ENCODE measurements around the gene ACOD1. TPM values are rescaled to one million over a fixed set of nuclear protein-coding genes. Genes with fewer than 3 reads are reported as not detected.

ACOD1 gene
- total and polyA plus RNA-seq, 2 of the 13 experiments (the other 11 are each of a cell fraction or from before 2014, with no cell fraction given) = not detected

GRCh38 chr13:76936763-76937162, 11.5 kb upstream of the ACOD1 start:
- Histone ChIP-seq H3K36me3 (replicated peaks in 1 of 2; ENCODE audit: control insufficient read depth in 1 of 2, insufficient read depth in 2 of 2, low read length in 2 of 2) (no peaks in the 10 kb centered on the region), H3K4me3 (replicated peaks in 1 of 3; ENCODE audit: insufficient read depth in 1 of 3, low read depth in 2 of 3, low read length in 3 of 3) (no peak overlapping the region), H2AFZ (ENCODE audit: low read length) (no peak overlapping the region), H3K9me3 (ENCODE audit: low read length) (no peaks in the 10 kb centered on the region), H4K20me1 (ENCODE audit: insufficient read depth, low read length) (no peaks in the 10 kb centered on the region), H3K4me1 (ENCODE audit: insufficient read depth, low read length) (no peaks in the 10 kb centered on the region), H3K79me2 (ENCODE audit: insufficient read depth, low read length) (no peaks in the 10 kb centered on the region), H3K9ac (ENCODE audit: insufficient read depth, low read depth, low read length) (no peak overlapping the region), H3K4me2 (ENCODE audit: low read depth, low read length) (no peak overlapping the region), H3K27ac (ENCODE audit: extremely low read length, insufficient read depth, low read length) (no peak overlapping the region), H3K27me3 (ENCODE audit: control insufficient read depth in 1 of 2, insufficient read depth in 2 of 2, low read length in 2 of 2) (no peaks in the 10 kb centered on the region)
- CTCF ChIA-PET (ENCODE audit: low intra/inter-chr PET ratio, low total read pairs) = no interaction called here
- no TSS peak for BruUV-seq (replicated peaks)
- intact Hi-C loops (cut with micrococcal nuclease; ENCODE audit: unreplicated experiment) = no loop called here
- ATAC-seq = no peak
- DNase-seq (ENCODE audit: low spot score) = no peak
- TF ChIP-seq NR0B2 (CRISPR knock-in tag; IDR thresholded peaks at IDR 0.05) = no peak
- TF ChIP-seq NCOR1 (IDR thresholded peaks at IDR 0.05; ENCODE audit: borderline replicate concordance, low read length) = no peak
- TF ChIP-seq ATF5 (CRISPR knock-in tag; IDR thresholded peaks at IDR 0.05; ENCODE audit: low read depth) = no peak
- TF ChIP-seq HMG20A (CRISPR knock-in tag; IDR thresholded peaks at IDR 0.05; ENCODE audit: borderline replicate concordance) = no peak
- TF ChIP-seq IRF2 (CRISPR knock-in tag; IDR thresholded peaks at IDR 0.05) = no peak
- no peak for TF ChIP-seq ARID3A (IDR thresholded peaks at IDR 0.05; ENCODE audit: low read depth, low read length)
- no peak for TF ChIP-seq TRAFD1 (CRISPR knock-in tag; IDR thresholded peaks at IDR 0.05; ENCODE audit: borderline replicate concordance)
- no peak for TF ChIP-seq MAF1 (CRISPR knock-in tag; IDR thresholded peaks at IDR 0.05; ENCODE audit: borderline replicate concordance)
- TF ChIP-seq ZBTB34 (CRISPR knock-in tag; IDR thresholded peaks at IDR 0.05) = no peak
- TF ChIP-seq HDAC6 (IDR thresholded peaks at IDR 0.05; ENCODE audit: low read depth, low read length) = no peak
- TF ChIP-seq GLMP (CRISPR knock-in tag; IDR thresholded peaks at IDR 0.05; ENCODE audit: borderline replicate concordance) = no peak
- no peak for TF ChIP-seq ZNF672 (CRISPR knock-in tag; IDR thresholded peaks at IDR 0.05)
- TF ChIP-seq FOXA3 (CRISPR knock-in tag; IDR thresholded peaks at IDR 0.05) = no peak
- no peak for TF ChIP-seq GATA4 (IDR thresholded peaks at IDR 0.05; ENCODE audit: borderline replicate concordance, low read depth)
- no peak for TF ChIP-seq NFE2L2 (IDR thresholded peaks at IDR 0.05; ENCODE audit: low read length)
- no peak for TF ChIP-seq ZNF775 (CRISPR knock-in tag; IDR thresholded peaks at IDR 0.05; ENCODE audit: borderline replicate concordance)
- TF ChIP-seq NR3C1 (CRISPR knock-in tag; IDR thresholded peaks at IDR 0.05) = no peak
- TF ChIP-seq CBX2 (IDR thresholded peaks at IDR 0.05; ENCODE audit: low read depth, low read length) = no peak
- no peak for TF ChIP-seq CBX2 (CRISPR knock-in tag; IDR thresholded peaks at IDR 0.05; ENCODE audit: low read depth)
- no peak for TF ChIP-seq ARNTL (CRISPR knock-in tag; IDR thresholded peaks at IDR 0.05)
- no peak for FAIRE-seq
- in situ Hi-C loops (cut with HindIII; ENCODE audit: extremely low pct_ligation_motif_present, low pct_unique_long_range_greater_than_20kb) = no loop called here
- WGBS (ENCODE audit: low lambda C conversion rate) = 4% methylated on average over 2 of the region's 2 CpGs
- POLR2A ChIA-PET = no interaction called here
